ENCODE results near the gene CDK14. TPM values are rescaled to one million over a fixed set of nuclear protein-coding genes. Genes with fewer than 3 reads are reported as not detected.

CDK14 gene
- total RNA-seq, 1 donor from 2014 or later, result 8.3 TPM

DNA sequence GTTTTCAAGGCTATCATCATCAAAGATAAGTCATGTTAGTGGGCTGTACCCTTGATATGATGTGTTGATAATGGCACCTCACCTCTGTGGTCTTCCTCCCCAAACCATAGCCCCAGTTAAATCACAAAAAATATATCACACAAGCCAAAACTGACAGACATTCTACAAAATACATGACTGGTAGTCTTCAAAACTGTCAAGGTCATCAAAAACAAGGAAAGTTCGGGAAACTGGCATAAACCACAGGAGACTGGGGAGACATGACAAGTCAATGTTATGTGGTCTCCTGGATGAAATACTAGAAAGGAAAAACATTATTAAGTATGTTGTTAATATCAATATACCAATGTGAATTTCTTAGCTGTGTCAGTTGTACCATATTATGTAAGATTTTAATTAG, 388.6 kb downstream of the CDK14 start:
- DNase-seq (ENCODE audit: extremely low read depth, low read depth, low spot score), result no peak

DNA sequence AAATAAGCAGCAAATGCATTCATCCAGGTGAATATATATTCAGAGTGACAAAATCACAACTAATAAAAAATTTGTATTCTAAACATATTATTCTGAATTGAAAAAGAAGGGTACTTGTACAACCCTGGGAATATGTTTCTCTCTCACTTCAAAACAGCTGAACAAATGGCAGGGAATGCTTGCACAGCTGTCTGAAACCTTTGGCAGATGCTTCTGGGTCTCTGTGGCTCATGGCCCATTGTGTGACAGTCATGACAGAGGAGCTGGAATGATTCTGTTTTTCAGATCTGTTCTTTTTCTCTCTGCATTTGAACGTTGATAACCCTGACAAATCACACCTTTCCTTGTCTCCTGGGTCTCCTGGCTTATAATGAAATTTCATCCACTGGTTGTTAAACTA, 392.4 kb downstream of the CDK14 start:
- no peak for DNase-seq (ENCODE audit: extremely low read depth, low read depth, low spot score)

DNA sequence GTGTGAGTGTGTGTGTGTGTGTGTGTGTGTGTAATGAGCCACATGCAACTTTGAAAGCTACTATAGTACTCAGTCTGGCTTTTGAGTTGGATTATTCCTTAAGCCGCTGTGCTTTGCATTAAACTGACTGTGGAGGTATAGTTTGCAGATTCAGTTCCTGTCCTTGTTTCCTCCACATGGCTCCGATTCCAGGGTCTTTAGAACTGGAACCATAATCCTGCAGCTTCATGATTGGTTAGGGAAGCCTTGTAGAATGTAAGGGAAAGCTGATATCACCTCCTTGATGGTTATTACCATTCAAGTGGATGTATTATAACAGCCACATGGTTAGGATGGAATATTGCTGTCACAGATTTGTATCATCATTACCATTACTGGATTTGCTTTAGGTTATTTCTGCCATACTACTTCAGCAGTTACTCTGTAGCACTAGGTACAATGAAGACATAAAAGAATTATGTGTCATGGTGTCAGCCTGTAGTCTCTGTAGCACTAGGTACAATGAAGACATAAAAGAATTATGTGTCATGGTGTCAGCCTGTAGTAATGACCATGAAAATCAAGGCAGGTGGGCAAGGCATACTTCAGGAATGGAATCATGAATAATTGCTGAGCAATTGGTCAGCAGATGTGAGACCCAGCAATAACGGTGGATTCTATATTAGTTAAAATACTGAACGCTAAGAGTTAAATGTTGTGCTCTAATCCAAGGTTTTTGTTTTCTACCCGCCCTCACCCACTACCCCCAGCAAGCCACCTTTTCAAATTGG, 393.1 kb downstream of the CDK14 start:
- DNase-seq (ENCODE audit: extremely low read depth, low read depth, low spot score), result no peak

DNA sequence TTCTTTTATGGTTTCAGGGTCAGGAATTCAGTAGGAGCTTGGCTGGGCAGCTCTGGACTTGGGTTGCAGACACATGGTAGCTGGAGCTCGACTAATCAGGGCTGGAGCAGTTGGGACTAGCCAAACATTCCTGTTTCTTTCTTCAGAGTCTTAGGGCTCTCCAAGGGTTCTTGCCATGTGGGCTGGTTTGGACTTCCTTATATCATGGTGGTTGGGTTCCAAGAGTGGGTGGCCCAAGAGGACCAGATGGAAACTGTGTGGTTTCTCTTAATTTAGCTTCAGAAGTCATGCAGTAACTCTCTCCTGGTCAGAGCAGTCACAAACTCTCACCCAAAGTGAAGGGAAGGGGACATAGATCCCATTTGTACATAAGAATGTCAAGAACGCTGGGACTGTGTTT, 398.0 kb downstream of the CDK14 start:
- DNase-seq (ENCODE audit: extremely low read depth, low read depth, low spot score), result no peak

DNA sequence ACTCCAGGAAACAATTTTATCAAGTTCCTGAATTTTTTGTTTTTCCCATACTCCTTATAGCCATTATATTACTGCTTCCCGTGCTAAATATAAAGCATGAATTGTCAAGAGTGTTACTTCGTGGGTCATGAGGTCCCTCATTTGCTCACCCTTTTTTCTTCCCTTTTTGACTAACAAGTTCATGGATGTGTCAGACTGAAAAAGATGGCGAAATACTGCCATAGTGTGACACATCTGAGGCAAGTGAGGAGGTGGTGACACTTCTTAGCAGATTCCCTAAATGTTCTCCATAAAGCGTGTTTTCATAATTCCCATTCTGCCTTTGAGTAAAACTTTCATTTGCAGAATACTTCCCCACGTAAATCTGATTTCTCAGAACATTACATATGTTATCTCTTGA, 398.5 kb downstream of the CDK14 start:
- no peak for DNase-seq (ENCODE audit: extremely low read depth, low read depth, low spot score)

DNA sequence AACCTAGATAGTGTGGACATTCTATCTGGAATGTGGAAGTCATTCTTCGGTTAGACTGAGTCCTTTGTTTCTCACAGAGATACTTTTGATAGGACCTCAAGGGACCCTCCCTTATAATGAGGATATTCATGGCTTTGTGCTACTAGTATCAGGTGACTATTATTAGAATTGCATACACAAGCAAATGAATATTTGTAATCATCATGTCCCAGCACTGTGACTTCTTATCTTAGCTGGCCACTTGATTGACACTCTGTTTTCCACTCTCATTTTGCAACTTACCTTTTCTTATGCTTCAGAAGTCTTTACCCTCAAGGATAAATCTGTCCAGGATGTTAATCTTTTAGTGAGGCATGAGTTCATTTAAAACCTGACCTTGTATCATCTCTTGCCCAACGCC, 399.9 kb downstream of the CDK14 start:
- no peak for DNase-seq (ENCODE audit: extremely low read depth, low read depth, low spot score)

DNA sequence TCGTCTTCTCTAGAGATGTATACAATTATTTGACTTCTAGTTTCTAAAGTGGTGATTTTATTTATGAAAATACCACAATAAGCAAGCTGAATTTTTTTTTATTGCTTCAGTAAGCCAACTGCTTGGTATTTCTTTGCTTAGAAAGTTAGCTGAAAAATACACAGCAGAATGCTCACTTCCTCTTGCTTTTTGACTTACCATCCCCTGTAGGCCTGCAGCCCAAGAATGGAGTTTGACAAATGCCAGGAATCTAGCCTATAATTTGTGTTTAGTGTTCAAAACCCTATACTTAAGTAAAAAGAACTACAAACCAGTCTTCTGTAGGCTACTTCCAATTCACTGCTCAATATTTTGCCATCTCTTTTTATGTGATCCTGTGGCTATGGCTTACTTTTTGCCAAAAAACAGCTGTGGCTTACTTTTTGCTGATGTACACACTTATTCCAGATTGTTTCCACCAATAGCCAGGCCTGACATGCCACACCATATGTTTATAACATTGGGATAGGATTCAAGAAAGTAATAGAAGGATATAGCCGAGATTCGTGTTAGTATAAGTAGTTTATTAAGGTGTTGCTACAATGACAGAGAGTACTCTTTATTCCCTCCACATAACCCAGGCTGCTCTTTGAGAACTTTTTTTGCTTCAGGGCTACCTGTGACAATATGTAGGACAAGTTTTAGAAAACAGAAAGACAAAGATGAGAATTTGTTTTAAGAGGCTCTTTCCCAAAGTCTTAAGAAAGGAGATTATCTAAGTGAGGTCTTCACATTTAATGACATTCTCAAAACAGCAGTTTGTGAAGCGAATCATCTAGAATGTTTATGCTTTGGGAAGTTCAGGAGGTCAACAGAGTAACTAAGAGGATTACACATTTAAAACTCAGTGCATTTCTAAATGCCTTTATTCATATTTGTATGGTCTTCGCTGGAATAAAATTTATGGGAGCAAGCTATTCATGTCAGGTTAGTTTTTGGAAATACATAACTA, 404.2 kb downstream of the CDK14 start:
- no peak for DNase-seq (ENCODE audit: extremely low read depth, low read depth, low spot score)

DNA sequence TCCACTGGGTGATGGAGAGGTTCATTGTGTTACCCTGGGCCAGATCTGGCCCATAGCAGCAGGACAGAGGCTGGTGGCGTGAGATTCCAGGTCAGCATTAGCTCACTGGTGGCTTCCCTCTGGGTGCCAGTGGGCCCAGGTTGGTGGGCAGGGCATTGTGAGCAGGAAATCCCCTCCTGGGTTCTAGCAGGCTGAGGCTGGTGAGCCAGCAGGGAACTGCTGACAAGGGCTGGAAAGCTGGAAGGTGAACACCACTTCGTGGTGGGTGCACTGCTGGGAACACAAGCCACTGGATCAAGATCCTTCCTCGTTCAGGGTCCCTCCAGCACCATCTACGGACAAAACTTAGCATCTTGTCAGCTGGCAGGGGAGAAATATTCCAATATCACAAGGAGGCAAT, 408.9 kb downstream of the CDK14 start:
- DNase-seq (ENCODE audit: extremely low read depth, low read depth, low spot score), result no peak

DNA sequence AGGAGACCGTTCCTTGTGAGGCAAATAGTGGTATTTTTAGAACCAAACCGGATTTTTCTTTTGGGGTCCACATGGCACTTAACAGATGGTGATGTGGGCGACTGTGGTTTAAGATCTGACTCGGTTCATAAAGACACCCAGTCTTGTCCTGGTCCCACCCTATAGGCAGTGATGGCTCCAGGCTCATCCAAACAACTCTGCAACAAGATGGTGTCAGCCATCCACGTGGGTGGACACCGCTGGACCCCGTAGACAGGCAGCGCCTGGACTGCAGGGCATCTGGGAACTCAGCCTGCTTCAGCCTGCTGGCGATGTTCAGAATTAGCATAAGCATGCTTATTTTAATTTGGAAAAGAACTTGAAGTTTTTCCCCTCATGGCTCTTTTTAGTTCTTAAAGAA, 409.7 kb downstream of the CDK14 start:
- no peak for DNase-seq (ENCODE audit: extremely low read depth, low read depth, low spot score)

DNA sequence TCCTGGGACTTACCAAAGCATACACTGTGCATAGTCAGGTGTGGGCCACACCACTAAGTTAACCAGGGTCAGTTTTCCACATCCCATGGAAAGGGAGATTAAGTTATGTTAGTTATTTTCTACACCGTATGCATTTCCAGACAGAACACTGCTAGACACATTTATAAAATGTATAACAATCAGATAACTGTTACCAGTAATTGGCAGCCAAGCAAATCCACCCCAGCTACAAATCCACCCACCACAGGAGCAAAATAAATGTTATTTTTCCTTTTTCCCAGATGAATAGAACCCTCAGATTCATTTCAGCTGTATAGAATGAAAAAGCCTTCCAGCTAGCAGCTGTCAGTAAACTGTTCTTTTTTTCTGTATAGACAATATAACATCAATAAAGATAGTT, 411.2 kb downstream of the CDK14 start:
- no peak for DNase-seq (ENCODE audit: extremely low read depth, low read depth, low spot score)

DNA sequence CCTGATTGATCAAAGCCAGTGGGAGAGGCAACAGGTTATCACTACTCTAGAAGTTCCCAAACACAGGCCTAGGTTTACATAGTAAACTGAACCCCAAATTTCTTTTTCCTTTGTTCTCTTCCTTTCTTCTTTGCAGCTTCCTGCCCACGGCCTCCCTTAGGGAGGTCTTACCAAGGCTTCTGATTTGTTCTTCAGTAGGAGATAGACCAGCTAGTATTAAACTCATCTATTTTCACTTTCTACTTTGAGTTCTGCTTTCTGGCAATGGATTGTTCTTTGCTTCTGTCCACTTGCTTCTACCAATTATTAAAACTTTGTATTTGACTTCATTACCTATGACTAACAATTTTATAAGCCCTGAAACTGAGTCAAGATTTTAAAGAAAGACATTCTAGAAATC, 417.0 kb downstream of the CDK14 start:
- DNase-seq (ENCODE audit: extremely low read depth, low read depth, low spot score), result no peak

DNA sequence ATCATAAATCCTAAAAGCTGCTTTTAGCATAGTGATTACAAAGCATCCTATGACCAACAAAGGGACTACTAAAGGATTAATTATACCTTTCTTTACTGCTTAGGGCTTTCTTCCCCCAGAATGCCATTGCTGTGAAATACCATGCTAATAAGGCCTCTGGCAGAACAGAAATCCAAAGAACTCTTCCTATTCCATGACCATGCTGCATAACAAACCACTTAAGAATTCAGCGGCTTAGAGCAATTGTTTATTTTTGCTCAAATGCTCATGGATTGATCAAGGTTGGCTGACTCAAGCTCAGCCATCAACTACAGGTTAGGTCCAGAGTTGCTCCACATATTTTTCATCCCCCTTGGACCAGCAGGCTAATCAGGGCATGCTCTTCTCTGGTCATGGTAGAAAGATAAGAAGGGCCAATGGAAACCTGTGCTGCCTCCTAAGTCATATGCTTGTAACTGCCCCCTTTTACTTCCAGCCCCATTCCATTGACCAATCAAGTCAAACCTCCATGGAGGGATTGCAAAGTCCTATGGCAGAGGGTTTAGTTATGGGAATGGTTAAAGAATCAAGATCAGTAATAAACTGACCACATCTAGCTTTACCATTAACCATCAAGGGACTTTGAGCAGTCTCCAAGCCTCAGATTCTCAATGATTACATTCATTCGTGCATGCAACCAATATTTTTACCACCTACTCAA, 423.7 kb downstream of the CDK14 start:
- no peak for DNase-seq (ENCODE audit: extremely low read depth, low read depth, low spot score)

DNA sequence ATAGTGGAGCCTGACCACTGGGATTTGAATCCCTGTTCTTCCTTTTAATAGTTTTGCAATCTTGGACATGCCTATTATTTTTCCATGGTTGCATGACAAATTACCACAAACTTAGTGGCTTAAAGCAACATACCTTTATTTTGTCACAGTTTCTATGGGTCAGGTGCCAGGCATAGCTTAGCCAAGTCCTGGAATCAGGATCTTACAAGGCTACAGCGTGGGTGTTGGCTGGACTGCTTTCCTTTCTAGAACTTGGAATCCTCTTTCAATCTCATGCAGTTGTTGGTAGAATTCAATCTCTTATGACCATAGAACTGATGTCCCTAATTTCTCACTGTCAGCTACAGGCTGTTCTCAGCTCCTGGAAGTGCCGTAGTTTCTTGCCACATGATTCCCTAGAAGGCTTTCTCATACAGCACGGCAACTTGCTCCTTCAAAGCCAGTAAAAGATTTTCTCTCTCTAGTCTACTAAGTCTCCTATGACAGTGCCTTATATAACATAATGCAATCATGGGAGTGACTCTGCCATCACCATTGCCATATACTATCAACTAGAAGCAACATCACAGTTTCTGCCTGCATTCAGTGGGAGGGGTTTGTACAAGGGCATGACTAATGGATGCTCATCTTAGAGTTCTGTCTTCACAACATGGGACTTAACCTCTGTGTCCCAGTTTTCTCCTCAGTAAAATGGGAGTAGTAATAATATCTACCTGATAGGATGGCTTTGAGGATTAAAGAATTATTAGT, 424.7 kb downstream of the CDK14 start:
- no peak for DNase-seq (ENCODE audit: extremely low read depth, low read depth, low spot score)

DNA sequence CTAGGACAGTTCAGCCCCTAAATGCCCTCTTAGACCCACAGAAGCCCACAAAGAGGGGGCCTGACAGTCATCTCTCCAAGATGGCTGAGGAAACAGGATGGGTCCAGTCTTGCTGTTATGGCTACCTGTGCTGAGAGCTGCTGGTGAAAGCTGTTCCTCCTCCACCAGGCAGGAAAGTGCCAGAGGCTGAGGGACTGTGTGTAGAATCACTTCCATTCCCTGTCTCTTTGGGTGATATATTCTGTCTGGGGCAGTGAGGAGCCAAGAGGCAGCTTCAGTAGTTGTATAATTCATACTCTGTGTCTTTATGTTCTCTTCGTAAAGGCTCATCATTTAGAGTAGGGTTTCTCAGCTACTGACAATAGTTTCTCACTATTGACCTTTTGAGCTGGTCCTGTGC, 425.8 kb downstream of the CDK14 start:
- no peak for DNase-seq (ENCODE audit: extremely low read depth, low read depth, low spot score)

DNA sequence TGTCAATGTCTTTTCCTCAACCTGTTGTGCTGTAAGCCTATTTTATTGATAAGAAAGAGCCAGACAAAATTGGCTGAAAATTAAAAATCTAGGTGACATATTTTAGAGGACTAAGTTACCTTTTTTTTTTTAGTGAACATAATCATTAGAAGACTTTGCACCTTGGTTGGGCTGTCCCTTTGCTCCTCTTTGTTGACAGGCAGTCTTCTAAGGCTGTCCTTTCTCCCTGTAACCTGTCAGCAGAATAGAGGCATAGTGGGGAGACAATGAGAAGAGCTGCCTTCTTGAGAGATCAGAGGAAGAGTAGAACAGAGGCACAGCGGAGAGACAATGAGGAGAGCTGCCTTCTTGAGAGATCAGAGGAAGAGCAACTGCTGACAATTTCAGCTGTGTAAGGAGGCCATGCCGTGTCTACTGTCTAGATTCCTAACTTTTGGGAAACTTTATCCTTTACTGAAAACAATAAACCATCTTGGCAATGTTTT, 429.8 kb downstream of the CDK14 start:
- DNase-seq (ENCODE audit: extremely low read depth, low read depth, low spot score), result no peak

DNA sequence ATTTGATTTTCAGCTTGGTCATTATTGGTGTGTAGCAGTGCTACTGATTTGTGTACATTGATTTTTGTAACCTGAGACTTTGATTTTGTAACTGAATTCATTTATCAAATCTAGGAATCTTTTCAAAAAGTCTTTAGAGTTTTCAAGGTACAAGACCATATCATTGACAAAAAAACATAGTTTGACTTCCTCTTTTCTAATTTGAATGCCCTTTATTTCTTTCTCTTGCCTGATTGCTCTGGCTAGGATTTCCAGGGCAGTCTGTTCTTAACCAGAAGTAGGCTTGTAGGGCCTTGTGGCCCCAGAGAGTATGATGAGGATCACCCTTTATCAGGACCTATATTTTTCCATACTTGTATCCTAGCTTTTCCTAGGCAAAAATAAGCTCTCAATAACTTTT, 433.6 kb downstream of the CDK14 start:
- DNase-seq (ENCODE audit: extremely low read depth, low read depth, low spot score), result no peak

DNA sequence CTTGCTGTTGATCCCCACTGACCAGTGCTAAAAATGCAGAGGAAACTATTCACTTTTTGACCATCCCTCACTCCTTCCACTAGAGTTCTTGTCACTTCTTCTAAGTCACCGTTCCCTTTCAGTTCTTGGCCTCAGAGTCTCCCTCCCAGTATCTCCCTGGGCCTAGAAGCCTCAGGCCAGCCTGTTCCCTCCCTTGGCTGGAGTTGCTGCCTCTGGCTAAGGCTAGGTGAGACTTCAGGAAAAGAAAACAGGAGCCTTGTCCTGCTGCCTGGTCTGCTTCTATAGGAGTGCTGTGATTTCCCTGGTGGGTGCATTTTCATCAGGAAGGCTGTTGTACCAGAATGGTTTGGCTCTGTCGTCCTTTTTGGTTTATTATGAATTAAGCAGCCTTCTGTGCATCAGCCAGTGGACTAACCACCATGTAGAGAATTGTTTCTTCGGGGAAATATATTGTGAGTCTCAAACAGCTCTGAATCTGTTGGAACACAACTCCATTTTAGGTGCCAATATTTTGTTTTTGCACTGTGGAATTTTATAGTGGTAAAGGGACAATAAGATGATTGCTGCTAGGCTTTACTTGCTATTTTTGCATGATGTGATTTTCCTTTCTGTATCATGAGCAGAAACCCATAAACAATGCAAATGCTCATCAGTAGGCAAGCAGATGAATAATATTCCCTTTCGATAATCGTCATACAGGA, 434.7 kb downstream of the CDK14 start:
- DNase-seq (ENCODE audit: extremely low read depth, low read depth, low spot score), result no peak

DNA sequence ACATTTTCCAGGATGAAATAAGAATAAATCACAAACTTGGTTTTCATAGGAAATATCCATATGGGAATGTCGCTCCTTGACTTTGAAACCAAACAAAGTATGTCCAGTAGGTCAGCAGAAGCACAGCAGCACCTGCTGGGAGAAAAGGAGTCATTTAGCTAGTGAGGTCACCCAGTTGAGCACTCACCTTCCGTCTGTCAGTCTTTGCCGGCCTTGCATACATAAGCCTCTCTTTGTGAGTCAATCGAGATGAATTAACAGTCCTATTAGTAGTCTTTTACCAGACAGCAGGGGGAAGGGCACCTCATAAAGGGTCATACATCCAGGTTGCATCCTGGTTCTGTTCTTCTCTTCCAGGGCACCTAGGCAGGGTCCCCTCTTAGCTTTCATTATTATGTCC, 435.6 kb downstream of the CDK14 start:
- DNase-seq (ENCODE audit: extremely low read depth, low read depth, low spot score), result no peak

DNA sequence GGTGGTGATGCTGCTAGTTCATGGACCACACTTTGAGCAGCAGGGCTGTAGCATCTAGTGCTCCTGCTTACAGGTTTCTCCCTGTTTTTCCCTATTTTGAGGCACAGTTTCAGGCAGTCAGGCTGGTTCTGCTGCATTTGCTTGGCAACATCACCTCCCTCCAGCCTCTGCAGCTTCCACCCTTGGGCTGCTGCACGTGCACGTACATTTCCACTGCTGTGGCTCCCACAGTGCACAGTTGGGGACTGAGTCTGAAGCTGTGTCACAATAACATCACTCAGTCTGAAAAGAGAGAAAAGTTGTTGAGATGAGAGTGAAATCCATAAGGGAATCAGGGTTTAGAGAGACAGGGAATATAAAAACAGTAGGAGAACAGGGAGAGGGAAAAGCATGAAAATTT, 437.5 kb downstream of the CDK14 start:
- DNase-seq (ENCODE audit: extremely low read depth, low read depth, low spot score), result no peak
